ENCODE data around the gene PCSK6.

DNA sequence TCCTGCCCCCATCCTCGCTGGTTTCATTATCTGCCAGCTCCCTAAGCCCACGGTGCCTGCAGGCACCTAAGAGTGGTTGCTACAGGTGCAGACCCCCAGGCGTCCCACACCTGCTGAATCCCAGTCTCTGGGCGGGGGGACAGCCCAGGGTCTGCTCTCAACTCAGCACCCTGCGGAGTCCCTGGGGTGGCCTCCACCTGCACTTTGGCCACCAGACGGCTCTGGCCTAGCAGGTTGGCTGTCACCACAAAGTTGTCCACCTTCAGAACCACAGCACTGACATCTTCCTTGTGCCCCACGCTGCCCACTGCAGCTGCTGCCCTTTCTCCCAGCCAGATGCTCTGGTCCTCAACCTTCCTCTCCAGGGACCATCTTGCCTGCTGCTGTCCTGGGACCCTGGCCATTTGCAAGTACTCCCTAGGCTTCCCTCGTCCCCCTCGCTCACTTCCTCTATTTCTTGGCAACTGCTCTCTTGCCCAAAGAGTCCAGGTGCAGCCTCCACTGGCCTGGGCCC lies 159.6 kb downstream of the PCSK6 start:
- TF ChIP-seq EZH2 (IDR thresholded peaks at IDR 0.05; ENCODE audit: low read length, unreplicated experiment) (no peak), EZH2phosphoT487 (IDR thresholded peaks at IDR 0.05; ENCODE audit: borderline replicate concordance, low read length) (no peak)
- TF ChIP-seq, protein P1, sequence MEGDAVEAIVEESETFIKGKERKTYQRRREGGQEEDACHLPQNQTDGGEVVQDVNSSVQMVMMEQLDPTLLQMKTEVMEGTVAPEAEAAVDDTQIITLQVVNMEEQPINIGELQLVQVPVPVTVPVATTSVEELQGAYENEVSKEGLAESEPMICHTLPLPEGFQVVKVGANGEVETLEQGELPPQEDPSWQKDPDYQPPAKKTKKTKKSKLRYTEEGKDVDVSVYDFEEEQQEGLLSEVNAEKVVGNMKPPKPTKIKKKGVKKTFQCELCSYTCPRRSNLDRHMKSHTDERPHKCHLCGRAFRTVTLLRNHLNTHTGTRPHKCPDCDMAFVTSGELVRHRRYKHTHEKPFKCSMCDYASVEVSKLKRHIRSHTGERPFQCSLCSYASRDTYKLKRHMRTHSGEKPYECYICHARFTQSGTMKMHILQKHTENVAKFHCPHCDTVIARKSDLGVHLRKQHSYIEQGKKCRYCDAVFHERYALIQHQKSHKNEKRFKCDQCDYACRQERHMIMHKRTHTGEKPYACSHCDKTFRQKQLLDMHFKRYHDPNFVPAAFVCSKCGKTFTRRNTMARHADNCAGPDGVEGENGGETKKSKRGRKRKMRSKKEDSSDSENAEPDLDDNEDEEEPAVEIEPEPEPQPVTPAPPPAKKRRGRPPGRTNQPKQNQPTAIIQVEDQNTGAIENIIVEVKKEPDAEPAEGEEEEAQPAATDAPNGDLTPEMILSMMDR (conservative IDR thresholded peaks at IDR 0.05; ENCODE audit: low read depth, low read length) = no peak

All from PC-3 (cell line).